ENCODE data around the gene SFI1.
"Not testable (repeated sequence)": the region's sequence is repeated elsewhere in the genome, so short reads cannot be mapped to it uniquely, and the experiment has no call there.

The SFI1 gene

DNA sequence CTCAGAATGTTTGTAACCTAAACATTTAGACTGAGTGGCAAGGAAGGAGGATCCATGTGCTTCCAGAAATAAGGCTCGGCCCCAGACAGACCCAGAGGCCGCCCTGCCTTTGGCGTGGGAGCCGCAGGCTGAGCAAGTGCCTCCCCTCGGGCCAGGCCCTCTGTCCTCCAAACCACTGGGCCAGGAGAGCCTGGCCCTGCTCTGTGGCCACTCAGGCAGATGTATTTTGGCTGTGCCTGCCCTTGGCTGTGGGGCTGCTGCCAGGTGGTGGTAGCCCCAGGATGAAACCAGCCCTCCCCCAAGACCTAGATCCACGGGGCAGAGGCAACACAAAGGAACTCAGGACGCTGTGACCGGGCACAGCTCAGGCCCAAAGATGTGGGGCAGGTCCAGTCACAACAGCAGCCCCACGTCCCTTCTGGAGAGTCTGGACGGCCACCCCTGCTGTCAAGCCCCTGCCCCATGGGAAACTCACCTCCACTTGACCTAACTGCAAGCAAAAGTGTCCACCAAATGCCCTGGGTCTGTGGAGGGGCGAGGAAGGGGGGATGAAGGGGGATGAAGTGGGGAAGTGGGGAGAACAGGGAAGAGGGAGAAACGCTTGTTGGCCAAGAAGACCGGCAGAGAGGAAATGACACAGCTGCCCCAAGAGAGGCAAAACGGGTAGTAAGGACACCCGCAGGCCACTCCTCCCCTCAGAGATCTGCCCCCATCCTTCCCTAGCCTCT lies 141.7 kb downstream of the SFI1 start:
- DNase-seq = peak; percentile 91

GRCh38 chr22:31639436-31640039 lies 143.2 kb downstream of the SFI1 start:
- peak; percentile 29 for DNase-seq

- no peak for DNase-seq
These were observed 150.1 kb downstream of the SFI1 start for GRCh38 chr22:31646186-31647019.

DNA sequence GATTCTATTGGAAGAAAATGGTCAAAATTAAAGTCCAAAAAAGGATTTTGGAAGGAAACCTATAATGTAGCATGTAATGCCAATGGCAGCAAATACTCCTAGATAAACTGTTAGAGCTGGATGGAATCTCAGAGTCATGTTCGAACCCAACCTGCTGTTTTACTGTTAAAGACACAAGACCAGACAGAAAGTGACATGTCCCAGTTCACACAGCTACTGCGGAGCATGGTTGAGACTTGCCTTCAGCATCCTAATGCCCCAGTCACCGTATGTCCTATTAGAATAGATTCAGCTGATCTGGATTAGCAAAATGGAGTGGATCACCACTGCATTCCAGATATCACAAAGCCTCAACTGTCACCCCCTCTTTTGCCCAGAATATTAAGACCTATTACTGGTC lies 150.7 kb downstream of the SFI1 start:
- DNase-seq = no peak

DNA sequence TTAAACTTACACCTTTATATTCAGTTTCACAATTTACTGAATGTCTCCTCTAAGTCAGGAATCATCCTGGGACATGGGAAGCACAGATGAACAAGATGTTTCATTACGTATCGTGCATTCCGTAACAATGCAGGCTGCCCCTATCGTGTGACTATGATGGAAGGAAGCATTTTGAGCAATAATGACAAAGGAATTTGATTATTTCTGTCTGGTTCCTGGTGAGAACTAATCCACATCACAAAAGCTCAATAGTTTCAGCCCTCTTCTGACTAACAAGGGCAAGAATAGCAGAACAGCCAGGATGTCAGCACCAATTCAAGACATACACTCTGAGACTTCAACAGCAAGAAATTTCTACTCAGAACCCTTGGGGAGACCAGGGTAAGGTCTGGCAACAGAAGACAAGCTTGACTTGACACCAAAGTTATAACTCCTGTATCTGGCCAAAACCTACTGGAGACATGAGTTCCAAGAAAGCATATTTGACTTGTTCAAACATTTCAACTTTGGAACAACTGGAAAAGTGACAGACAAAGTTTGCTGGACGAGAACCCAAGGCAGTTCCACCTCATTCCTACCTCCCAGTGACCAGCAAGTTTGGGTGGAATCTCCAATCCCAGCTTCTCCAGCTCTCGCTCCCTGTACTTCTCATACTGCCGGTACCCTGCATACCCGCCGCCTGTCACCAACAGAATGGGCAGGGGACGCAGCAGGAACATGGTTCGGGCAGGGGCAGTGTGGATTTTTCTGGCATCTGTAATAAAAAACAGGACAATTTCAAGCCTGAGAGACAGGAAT lies 151.4 kb downstream of the SFI1 start:
- DNase-seq = no peak

DNA sequence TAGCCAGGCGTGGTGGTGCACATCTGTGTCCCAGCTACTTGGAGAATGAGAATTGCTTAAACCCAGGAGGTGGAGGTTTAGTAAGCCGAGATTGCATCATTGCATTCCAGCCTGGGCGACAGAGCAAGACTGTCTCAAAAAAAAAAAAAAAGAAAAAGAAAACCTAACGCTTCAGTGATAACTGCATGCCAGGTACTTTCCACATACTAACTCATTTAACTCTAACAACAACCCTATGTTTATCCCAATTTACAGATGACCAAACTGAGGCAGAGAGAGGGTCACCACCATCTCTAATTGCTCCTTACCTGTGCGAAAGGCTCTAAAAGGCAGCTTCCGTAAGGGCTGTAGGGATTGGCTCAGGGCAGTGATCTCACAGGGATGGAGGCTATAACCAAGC lies 154.1 kb downstream of the SFI1 start:
- DNase-seq = peak; percentile 53

- no peak for DNase-seq
These were observed 155.3 kb downstream of the SFI1 start for GRCh38 chr22:31651664-31652063.

- DNase-seq = no peak
These were observed 155.8 kb downstream of the SFI1 start for GRCh38 chr22:31652088-31652487.

- no peak for DNase-seq
These were observed 156.8 kb downstream of the SFI1 start for GRCh38 chr22:31652911-31653684.

- no peak for DNase-seq
These were observed 157.6 kb downstream of the SFI1 start for GRCh38 chr22:31653944-31654343.

DNA sequence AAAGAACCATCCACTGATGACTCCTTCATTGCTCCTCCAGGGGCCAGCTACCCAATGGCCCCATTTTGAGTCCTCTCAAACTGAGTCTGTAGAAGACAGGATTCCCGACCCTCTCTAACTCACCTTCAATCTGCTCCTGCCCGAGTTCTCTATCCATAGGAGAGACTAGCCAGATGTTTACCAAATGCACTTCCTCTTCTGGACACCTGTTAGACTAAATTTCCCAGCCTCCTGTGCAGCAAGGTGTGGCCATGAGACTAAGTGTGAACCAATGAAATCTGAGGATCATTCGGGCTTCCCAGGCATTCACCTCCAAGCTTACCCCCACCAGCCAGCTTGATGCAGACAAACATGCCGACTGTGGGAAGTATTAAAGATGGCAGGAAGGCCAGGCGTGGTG lies 158.1 kb downstream of the SFI1 start:
- no peak for DNase-seq

DNA sequence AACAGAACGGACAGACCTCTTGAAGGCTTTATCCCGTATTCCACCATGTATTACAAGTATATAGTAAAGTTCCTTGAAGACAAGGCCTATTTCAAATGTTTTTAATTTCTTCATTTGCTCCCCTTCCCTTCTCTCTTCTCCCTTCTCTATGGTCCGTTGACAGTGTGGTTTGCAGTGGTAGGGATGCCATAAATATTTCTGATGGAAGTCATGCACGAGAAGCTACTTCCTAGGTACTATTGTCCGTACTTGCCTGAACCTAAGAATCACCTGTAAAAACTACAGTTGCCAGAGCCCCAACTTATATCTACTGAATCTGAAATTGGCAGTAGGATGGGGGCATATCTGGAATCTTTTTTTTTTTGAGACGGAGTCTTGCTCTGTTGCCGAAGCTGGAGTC lies 162.9 kb downstream of the SFI1 start:
- DNase-seq = no peak

DNA sequence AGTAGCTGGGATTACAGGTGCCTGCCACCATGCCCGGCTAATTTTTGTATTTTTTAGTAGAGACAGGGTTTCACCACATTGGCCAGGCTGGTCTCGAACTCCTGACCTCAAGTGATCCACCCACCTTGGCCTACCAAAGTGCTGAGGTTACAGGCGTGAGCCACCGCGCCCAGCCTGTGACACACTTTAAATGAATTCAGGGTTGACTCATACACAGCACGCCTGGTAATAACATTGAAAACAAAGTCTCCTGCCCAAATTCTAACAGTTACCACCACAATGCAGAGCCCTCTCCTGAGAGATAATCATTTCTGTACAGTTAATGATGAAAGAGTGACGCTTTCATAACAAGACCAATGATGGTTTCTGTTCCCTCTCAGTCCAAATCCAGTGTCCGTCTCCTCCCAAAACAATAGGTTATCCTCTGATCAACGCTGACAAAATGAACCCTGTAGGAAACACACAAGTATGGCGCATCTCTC lies 164.6 kb downstream of the SFI1 start:
- not testable (repeated sequence) for DNase-seq

- peak; percentile 85 for DNase-seq
These were observed 165.7 kb downstream of the SFI1 start, which contains the start of gene PISD for GRCh38 chr22:31661851-31662667. Gene PISD, minus strand, starts transcription at chr22:31662215. Its CDS starts 7 bp downstream, at chr22:31662208.

- no peak for DNase-seq
These were observed 166.3 kb downstream of the SFI1 start for GRCh38 chr22:31662668-31663037.

Measured in GF-D8 (cell line).